Measurements from ENCODE around the gene RTKN. TPM values are rescaled to one million over a fixed set of nuclear protein-coding genes. Genes with fewer than 3 reads are reported as not detected.

RTKN gene
- total and polyA plus RNA-seq, 2 of the 13 experiments (the other 11 are each of a cell fraction or from before 2014, with no cell fraction given), result 159 to 166 TPM

GRCh38 chr2:74457549-74458131, 15.9 kb upstream of the RTKN start (continued):
- TF ChIP-seq DMTF1 (CRISPR knock-in tag; IDR thresholded peaks at IDR 0.05) (0 out of 2 replicates have a peak, but pooled peaks have one; percentile 74), CSRNP1 (CRISPR knock-in tag; IDR thresholded peaks at IDR 0.05) (peak; percentile 94), CBFB (CRISPR knock-in tag; IDR thresholded peaks at IDR 0.05) (peak; percentile 49), HIVEP1 (CRISPR knock-in tag; IDR thresholded peaks at IDR 0.05) (peak; percentile 87), REL (CRISPR knock-in tag; conservative IDR thresholded peaks at IDR 0.05) (no peak), SPEN (CRISPR knock-in tag; IDR thresholded peaks at IDR 0.05; ENCODE audit: low read depth) (peak; percentile 91), PHF8 (CRISPR knock-in tag; IDR thresholded peaks at IDR 0.05) (peak; percentile 82), LCORL (IDR thresholded peaks at IDR 0.05) (0 out of 2 replicates have a peak, but pooled peaks have one; percentile 9), LCORL (CRISPR knock-in tag; IDR thresholded peaks at IDR 0.05) (peak; percentile 90), CC2D1A (CRISPR knock-in tag; IDR thresholded peaks at IDR 0.05) (no peak), ZBTB20 (CRISPR knock-in tag; IDR thresholded peaks at IDR 0.05; ENCODE audit: borderline replicate concordance, low read depth) (peak; percentile 81; the same call in 1 of the 2 replicates), NBN (conservative IDR thresholded peaks at IDR 0.05) (no peak), POLR2A (IDR thresholded peaks at IDR 0.05; ENCODE audit: insufficient read depth in 1 of 2, low read depth in 2 of 2, low read length in 2 of 2) (no peak; a peak in 1 of 4 replicates), ZNF775 (CRISPR knock-in tag; IDR thresholded peaks at IDR 0.05; ENCODE audit: borderline replicate concordance) (no peak), SSRP1 (CRISPR knock-in tag; IDR thresholded peaks at IDR 0.05) (no peak), ZNF660 (CRISPR knock-in tag; IDR thresholded peaks at IDR 0.05; ENCODE audit: borderline replicate concordance, low read depth) (no peak), HDAC1 (CRISPR knock-in tag; IDR thresholded peaks at IDR 0.05) (peak; percentile 65; the same call in 1 of the 2 replicates), ZNF672 (CRISPR knock-in tag; IDR thresholded peaks at IDR 0.05) (no peak), MEF2D (CRISPR knock-in tag; IDR thresholded peaks at IDR 0.05) (0 out of 2 replicates have a peak, but pooled peaks have one; percentile 30), FLYWCH1 (CRISPR knock-in tag; IDR thresholded peaks at IDR 0.05) (no peak), PPARG (CRISPR knock-in tag; conservative IDR thresholded peaks at IDR 0.05) (no peak; the same call in 1 of the 2 replicates), SIX1 (CRISPR knock-in tag; IDR thresholded peaks at IDR 0.05; ENCODE audit: borderline replicate concordance) (peak; percentile 50; the same call in 1 of the 2 replicates), ZNF446 (CRISPR knock-in tag; IDR thresholded peaks at IDR 0.05) (no peak), NFIB (CRISPR knock-in tag; IDR thresholded peaks at IDR 0.05; ENCODE audit: borderline replicate concordance) (no peak; the same call in 1 of the 2 replicates), SYNCRIP (IDR thresholded peaks at IDR 0.05; ENCODE audit: insufficient read depth, low read depth, low read length) (no peak), GZF1 (CRISPR knock-in tag; IDR thresholded peaks at IDR 0.05) (peak; percentile 66; the same call in 1 of the 2 replicates), PAWR (CRISPR knock-in tag; IDR thresholded peaks at IDR 0.05; ENCODE audit: borderline replicate concordance) (0 out of 2 replicates have a peak, but pooled peaks have one; percentile 34), MYPOP (CRISPR knock-in tag; IDR thresholded peaks at IDR 0.05) (peak; percentile 74; the same call in 1 of the 2 replicates)
